A673 (cell line): Measurements from ENCODE around the gene TMEM258.

Experiments used
- EZH2 ChIP-seq: fragments of 200-600 bp; sonication (generic); IDR thresholded peaks from 2 replicates; pipeline ENCODE4 v1.6.1; 2017; ENCODE audit warnings: borderline replicate concordance, low read depth, mild to moderate bottlenecking, mixed read lengths, antibody characterized with exemption, low read length; ENCODE audit not compliant: poor library complexity, severe bottlenecking
- TF ChIP-seq, protein P1 (sequence below): fragments of 300-800, 200-600 bp; sonication (generic); conservative IDR thresholded peaks from 2 replicates; pipeline ENCODE4 v1.5.1; 2017; ENCODE audit warnings: low read depth, mild to moderate bottlenecking, antibody characterized with exemption, low read length, moderate library complexity, mixed read lengths

DNA sequence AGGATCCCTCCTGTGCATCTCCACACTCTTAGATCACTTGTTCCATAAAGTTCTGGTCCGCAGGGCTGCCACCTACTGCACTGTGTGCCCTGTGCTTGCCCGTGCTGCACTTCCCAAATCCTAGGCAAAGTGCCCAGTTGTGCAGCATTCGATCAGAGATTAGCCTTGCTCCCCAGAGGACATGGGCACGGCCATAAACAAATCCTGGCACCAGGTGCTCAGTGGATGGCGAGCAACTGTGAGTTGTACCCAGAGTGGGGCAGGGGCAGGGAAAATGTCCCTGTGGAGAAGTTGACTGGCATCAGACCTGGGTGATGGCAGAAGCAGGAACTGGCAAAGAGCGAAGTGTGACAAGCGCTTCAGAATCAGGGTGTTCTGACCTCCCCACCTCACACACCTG, 40.4 kb upstream of the TMEM258 start:
- TF ChIP-seq, protein P1, sequence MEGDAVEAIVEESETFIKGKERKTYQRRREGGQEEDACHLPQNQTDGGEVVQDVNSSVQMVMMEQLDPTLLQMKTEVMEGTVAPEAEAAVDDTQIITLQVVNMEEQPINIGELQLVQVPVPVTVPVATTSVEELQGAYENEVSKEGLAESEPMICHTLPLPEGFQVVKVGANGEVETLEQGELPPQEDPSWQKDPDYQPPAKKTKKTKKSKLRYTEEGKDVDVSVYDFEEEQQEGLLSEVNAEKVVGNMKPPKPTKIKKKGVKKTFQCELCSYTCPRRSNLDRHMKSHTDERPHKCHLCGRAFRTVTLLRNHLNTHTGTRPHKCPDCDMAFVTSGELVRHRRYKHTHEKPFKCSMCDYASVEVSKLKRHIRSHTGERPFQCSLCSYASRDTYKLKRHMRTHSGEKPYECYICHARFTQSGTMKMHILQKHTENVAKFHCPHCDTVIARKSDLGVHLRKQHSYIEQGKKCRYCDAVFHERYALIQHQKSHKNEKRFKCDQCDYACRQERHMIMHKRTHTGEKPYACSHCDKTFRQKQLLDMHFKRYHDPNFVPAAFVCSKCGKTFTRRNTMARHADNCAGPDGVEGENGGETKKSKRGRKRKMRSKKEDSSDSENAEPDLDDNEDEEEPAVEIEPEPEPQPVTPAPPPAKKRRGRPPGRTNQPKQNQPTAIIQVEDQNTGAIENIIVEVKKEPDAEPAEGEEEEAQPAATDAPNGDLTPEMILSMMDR: no peak
- TF ChIP-seq EZH2: no peak
